ENCODE data around the gene ASCL5. TPM values are rescaled to one million over a fixed set of nuclear protein-coding genes. Genes with fewer than 3 reads are reported as not detected.

ASCL5 gene
- total and polyA plus RNA-seq, 12 donors = 0.10 TPM; not detected in 11

DNA sequence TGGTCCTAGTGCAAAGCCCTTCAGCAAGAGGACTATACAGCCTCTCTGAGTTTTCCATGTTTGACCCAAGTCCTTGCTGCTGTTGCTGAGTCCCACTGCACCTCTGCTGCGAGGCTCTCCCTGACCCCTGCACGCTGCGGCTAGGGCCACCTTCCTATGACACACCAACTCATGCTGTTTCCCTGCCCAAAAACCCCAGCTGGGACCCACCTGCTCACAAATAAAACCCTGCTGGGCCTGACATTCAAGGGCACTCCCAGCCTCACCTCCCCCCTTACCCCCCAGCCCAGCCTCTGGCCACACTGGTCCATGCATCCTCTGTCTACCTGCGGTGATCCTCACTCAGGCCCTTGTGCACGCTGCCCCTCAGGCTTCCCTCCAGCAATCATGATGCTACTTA, 12.3 kb upstream of the ASCL5 start:
- H3K27ac ChIP-seq = peak overlapping the region in 1 of 5 donors; percentile 29
- intact Hi-C loops (cut with DNase I) = no loop called here
- peaks cover 0 to 55% of the 10 kb centered on the region in 2 donors for H3K36me3 ChIP-seq (replicated peaks in 1 of 2)
- no peaks in the 10 kb centered on the region for H3K27me3 ChIP-seq
- TF ChIP-seq CTCF (IDR thresholded peaks at IDR 0.05) (no peak), POLR2A (IDR thresholded peaks at IDR 0.05) (no peak)
- H3K4me3 ChIP-seq = no peak overlapping the region
- peaks cover 12 to 23% of the 10 kb centered on the region in 2 donors for H3K4me1 ChIP-seq (replicated peaks in 1 of 2)
- no peak for DNase-seq
- H3K9me3 ChIP-seq (replicated peaks in 1 of 3) = no peaks in the 10 kb centered on the region
- 88 to 100% (median 96%) methylated on average over 5 of the region's 5 CpGs for WGBS, 4 donors

DNA sequence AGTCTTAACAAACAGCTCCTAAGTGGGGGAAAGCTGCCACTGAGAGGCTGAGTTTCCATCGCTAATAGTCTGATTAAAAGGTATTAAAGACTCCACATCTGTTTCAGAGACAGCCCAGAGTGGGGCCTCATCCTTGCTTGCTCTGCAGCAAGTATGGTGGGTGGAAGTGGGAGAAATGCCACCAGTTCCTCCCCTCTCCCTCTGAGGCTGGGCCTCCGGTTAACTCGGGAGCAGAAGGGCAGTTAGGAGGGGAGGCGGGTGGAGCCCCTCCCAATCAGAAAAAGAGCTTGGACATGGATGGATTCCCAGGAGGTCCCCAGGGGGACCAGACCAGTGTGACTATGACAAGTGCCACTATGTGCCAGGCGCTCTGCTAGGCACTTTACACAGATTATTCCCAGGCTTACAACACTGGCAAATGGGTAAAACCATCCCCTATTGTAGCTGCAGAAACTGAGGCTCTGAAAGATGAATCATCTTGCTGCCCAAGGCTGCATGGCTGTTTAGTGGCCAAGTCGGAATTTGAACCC, 11.4 kb upstream of the ASCL5 start:
- WGBS, 4 donors = 66 to 83% (median 78%) methylated on average over 6 of the region's 6 CpGs
- TF ChIP-seq POLR2A (IDR thresholded peaks at IDR 0.05) = no peak
- TF ChIP-seq CTCF (IDR thresholded peaks at IDR 0.05) = no peak
- H3K9me3 ChIP-seq (replicated peaks in 1 of 3) = no peaks in the 10 kb centered on the region
- H3K4me3 ChIP-seq = no peak overlapping the region
- H3K4me1 ChIP-seq (replicated peaks in 1 of 2) = peaks cover 12 to 26% of the 10 kb centered on the region in 2 donors
- H3K27ac ChIP-seq = peak overlapping the region in 2 of 5 donors; percentile 71 to 75
- DNase-seq = no peak
- peaks cover 0 to 46% of the 10 kb centered on the region in 2 donors for H3K36me3 ChIP-seq (replicated peaks in 1 of 2)
- intact Hi-C loops (cut with DNase I) = no loop called here
- no peaks in the 10 kb centered on the region for H3K27me3 ChIP-seq

- Histone ChIP-seq H3K4me3 (no peak overlapping the region), H3K4me1 (replicated peaks in 1 of 2) (peaks cover 12 to 26% of the 10 kb centered on the region in 2 donors), H3K36me3 (replicated peaks in 1 of 2) (peaks cover 0 to 39% of the 10 kb centered on the region in 2 donors), H3K27me3 (no peaks in the 10 kb centered on the region), H3K9me3 (replicated peaks in 1 of 3) (no peaks in the 10 kb centered on the region), H3K27ac (peak overlapping the region in 3 of 5 donors; percentile 51 to 75 (median 71))
- intact Hi-C loops (cut with DNase I) = no loop called here
- TF ChIP-seq CTCF (IDR thresholded peaks at IDR 0.05) (no peak), POLR2A (IDR thresholded peaks at IDR 0.05) (no peak)
- 50 to 62% (median 58%) methylated on average over 6 of the region's 6 CpGs for WGBS, 4 donors
- DNase-seq = peak; percentile 72 to 87 (median 85)
These were observed 10.8 kb upstream of the ASCL5 start for GRCh38 chr1:201137579-201138310.

DNA sequence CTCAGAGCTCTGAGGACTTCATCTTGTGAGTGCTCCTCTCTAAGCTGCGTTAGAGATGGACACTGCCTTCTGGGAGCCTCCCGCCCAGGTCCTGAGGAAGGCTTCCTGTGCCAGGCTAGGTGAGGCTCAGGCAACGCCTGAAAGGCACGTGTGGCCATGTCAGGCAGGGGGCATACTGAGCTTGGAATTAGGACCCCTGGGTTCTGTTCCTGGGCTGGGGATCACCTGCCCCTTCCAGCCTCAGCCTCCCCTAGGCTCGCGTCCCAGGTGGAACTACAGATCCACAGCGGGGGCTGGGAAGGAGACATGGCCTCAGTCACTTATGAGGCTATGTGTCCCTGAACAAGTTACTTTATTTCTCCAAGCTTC, 10.0 kb upstream of the ASCL5 start:
- intact Hi-C loops (cut with DNase I) = no loop called here
- DNase-seq = no peak
- Histone ChIP-seq H3K27me3 (no peaks in the 10 kb centered on the region), H3K36me3 (replicated peaks in 1 of 2) (peaks cover 0 to 37% of the 10 kb centered on the region in 2 donors), H3K9me3 (replicated peaks in 1 of 3) (no peaks in the 10 kb centered on the region), H3K27ac (peak overlapping the region in 3 of 5 donors; percentile 30 to 75 (median 51)), H3K4me3 (no peak overlapping the region), H3K4me1 (replicated peaks in 1 of 2) (peaks cover 12 to 26% of the 10 kb centered on the region in 2 donors)
- TF ChIP-seq POLR2A (IDR thresholded peaks at IDR 0.05) (no peak), CTCF (IDR thresholded peaks at IDR 0.05) (no peak)
- 84 to 87% (median 85%) methylated on average over 5 to 7 of the region's 7 CpGs for WGBS, 4 donors

Data from adrenal gland (tissue), 12 donors.